SW480 (cell line): ENCODE results near the gene SYT15B.
"Not testable (repeated sequence)": the region's sequence is repeated elsewhere in the genome, so short reads cannot be mapped to it uniquely, and the experiment has no call there.

ENCODE experiments used
- DNase-seq: peaks from one replicate; pipeline ENCODE4 v3.0.0-alpha.2; 2016; ENCODE audit warnings: low spot score

Gene SYT15B

GRCh38 chr10:47763554-47764175, at the start of gene SYT15B:
TSS of gene SYT15B (minus strand) at chr10:47763592. CDS start at chr10:47762640, 952 bp downstream.
- DNase-seq, result not testable (repeated sequence)

GRCh38 chr10:47779590-47779989, 16.2 kb upstream of the SYT15B start:
- not testable (repeated sequence) for DNase-seq

- DNase-seq, result peak; percentile 47
These were observed 12.2 kb upstream of the SYT15B start for GRCh38 chr10:47775361-47776231.

GRCh38 chr10:47770745-47771144, 7.4 kb upstream of the SYT15B start:
- DNase-seq, result not testable (repeated sequence)

- DNase-seq, result not testable (repeated sequence)
These were observed 5.3 kb upstream of the SYT15B start for GRCh38 chr10:47768578-47769115.

- not testable (repeated sequence) for DNase-seq
These were observed 4.7 kb upstream of the SYT15B start for GRCh38 chr10:47768085-47768484.

GRCh38 chr10:47767236-47767635, 3.8 kb upstream of the SYT15B start:
- DNase-seq, result not testable (repeated sequence)

GRCh38 chr10:47765232-47765631, 1.8 kb upstream of the SYT15B start:
- DNase-seq, result not testable (repeated sequence)

GRCh38 chr10:47762674-47763553, 478 bp downstream of the SYT15B start:
- DNase-seq, result not testable (repeated sequence)

- DNase-seq, result not testable (repeated sequence)
These were observed 4.5 kb downstream of the SYT15B start for GRCh38 chr10:47758855-47759254.

- not testable (repeated sequence) for DNase-seq
These were observed 7.2 kb downstream of the SYT15B start for GRCh38 chr10:47756169-47756568.

GRCh38 chr10:47753871-47754270, 9.5 kb downstream of the SYT15B start:
- DNase-seq, result not testable (repeated sequence)

- not testable (repeated sequence) for DNase-seq
These were observed 10.2 kb downstream of the SYT15B start for GRCh38 chr10:47753176-47753575.

GRCh38 chr10:47751821-47752220, 11.6 kb downstream of the SYT15B start:
- DNase-seq, result not testable (repeated sequence)

GRCh38 chr10:47750360-47750759, 13.0 kb downstream of the SYT15B start:
- not testable (repeated sequence) for DNase-seq

- not testable (repeated sequence) for DNase-seq
These were observed 16.5 kb downstream of the SYT15B start for GRCh38 chr10:47746780-47747376.

- DNase-seq, result not testable (repeated sequence)
These were observed 18.5 kb downstream of the SYT15B start for GRCh38 chr10:47744881-47745280.

- DNase-seq, result not testable (repeated sequence)
These were observed 19.5 kb downstream of the SYT15B start for GRCh38 chr10:47743611-47744550.

GRCh38 chr10:47740868-47741267, 22.5 kb downstream of the SYT15B start:
- DNase-seq, result not testable (repeated sequence)

- DNase-seq, result not testable (repeated sequence)
These were observed 32.5 kb downstream of the SYT15B start for GRCh38 chr10:47730911-47731310.
